Measurements from ENCODE around the gene THOC7.

THOC7 gene

DNA sequence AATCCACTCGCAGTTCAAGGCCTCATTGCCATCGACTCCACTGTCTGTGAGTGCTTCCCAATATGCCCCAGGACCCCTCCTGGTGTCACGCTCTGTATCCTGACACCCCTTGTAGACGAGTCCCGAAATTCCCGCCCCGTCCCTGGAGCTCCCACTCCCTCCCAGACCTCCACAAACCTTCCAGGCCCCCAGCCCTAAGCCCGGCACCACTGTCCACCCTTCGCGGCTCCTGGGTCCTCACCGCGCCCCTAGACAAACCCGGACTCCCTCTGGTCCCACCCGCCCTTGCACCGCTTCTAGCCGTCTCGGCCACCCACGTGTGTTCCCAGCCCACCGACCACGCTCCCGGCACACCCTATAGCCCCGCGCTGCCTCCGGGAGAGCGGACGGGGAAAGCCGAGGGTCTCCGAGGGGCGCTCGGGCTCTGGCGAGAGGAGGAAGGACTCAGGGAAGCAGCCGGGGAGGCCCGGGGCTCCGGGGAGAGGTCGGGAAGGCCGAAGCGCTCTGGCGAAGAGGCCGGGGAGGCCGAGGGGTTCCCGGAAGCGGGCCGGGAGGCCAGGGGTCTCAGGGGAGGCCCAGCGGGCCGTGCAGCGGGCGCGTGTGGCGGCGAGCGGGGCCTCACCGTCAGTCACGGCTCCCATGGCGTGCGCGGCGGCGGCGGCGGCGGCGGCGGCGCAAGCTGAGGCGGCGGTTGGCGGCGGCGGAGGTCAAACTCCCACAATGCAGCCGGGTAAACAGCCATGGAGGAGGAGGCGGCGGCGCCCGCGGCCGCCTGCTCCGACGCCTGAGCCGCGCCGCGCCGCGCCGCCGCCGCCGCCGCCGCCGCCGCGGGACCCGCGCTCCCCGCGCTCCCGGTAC lies at the start of gene THOC7, which contains the start of gene ATXN7:
TSS of gene THOC7 (minus strand) at position 656 of the 858 bp plus-strand sequence. CDS start at position 641, 15 bp downstream.
TSS of gene ATXN7 (plus strand) at position 718 of the 858 bp plus-strand sequence. CDS start 48,732 bp downstream, outside the sequence.
- peak; percentile 49 for DNase-seq (ENCODE audit: low spot score)

DNA sequence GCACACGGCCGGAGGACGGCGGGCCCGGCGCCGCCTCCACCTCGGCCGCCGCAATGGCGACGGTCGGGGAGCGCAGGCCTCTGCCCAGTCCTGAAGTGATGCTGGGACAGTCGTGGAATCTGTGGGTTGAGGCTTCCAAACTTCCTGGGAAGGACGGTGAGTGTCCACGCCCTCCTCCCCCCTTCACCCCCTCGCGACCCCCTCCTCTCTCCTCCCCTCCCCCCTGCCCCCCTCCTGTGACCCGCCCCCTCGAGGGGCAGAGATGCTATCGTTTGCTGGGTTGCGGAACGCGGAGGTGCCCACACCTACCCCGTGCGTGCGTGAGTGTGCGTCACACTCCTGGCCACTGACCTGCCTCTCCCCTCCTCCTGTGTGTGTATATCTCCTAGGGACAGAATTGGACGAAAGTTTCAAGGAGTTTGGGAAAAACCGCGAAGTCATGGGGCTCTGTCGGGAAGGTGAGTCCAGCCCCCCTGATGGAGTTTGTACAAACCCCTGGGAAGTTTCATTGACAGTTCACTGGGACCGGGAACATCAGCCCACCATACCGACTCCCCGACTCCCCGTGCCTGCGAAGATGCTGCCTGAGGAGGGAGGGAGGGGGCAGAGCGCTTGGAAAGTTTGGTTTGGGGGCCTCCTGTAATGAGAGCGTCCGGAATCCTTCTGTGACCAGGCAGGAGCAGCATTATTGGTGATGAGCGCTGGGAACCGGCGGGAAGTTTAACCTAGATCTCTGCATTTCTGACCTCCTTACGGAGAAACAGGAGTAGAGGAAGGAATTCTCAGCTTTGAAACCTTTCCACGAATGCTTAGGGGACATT lies 49.4 kb upstream of the THOC7 start:
- DNase-seq (ENCODE audit: low spot score): peak; percentile 38

DNA sequence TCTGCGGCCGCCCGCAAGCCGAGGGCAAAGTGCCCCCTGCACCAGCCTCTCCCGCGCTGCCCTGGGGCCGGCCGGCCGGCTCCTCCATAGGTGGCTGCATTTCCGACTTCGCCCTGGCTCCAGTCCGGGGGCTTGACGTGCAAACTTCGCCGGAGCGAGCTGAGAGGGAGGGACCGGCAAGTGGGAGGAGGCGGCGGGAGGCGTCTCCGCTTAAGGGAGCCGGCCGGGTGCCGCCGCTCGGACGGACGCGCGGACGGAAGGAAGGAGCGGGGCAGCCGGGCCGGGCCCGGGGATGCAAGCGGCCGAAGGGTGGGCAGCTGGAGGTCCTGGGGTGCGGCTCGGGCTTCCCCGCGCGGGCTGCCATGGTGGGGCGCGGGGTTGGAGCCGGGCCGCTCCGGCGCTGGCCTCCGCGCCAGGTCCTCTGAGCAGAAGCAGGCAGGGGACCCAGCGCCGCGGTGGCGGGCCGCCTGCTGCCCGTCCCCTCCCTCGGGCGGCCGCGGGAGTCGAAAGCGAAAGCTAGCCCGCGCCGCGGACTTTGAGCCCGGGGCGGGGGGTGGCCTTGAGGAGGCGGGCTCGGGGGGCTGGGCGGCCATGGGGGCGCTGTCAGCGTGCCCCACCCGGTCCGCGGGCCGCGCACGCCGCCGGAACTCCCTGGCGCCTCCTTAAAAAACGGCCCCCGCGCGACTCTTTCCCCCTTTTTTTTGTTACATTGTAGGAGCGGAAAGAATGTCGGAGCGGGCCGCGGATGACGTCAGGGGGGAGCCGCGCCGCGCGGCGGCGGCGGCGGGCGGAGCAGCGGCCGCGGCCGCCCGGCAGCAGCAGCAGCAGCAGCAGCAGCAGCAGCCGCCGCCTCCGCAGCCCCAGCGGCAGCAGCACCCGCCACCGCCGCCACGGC lies 48.5 kb upstream of the THOC7 start, which contains the start of gene SCAANT1:
TSS of gene SCAANT1 (minus strand) at position 511 of the 895 bp plus-strand sequence.
- DNase-seq (ENCODE audit: low spot score): peak; percentile 83

- no peak for DNase-seq (ENCODE audit: low spot score)
Measured at GRCh38 chr3:63911509-63911872, 47.9 kb upstream of the THOC7 start.

- no peak for DNase-seq (ENCODE audit: low spot score)
Measured at GRCh38 chr3:63910891-63911290, 47.3 kb upstream of the THOC7 start.

DNA sequence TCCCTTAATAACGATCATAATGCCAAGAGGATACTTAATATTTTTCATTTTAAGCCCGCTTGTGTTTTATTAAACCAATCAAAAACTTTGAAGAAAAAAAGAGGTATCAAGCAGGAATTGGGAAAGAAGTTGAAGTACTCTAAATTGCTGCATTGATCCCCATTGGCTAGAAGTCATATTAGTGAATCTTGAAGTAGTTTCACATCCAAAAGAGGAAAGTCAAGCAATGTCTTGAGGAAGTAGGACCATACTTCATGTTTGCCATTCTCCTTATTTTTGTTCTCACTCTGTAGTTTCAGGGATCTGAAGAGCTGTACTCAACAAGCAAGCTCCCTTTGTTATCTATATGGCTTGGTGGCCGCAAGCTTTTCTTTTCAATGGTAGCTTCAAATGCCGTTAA lies 46.4 kb upstream of the THOC7 start:
- no peak for DNase-seq (ENCODE audit: low spot score)

DNA sequence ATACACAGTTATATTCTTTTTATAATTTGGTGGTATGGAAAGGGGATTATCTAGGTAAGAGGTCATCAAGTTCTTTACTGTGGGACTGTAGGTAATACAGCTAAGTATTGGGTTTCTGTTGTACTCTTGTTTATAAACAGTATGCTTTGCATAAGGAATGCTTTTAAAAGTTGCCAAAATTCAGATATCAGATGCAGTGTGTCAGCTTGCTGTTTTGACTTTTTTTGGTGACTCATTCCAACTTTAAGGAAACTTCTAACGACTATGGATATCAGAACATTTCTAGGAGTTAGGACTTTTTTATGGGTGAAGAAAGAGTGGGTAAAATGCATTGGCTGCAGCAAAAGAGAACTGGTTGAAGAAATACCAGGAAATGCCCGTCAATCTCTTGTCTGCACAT lies 45.8 kb upstream of the THOC7 start:
- DNase-seq (ENCODE audit: low spot score): no peak

DNA sequence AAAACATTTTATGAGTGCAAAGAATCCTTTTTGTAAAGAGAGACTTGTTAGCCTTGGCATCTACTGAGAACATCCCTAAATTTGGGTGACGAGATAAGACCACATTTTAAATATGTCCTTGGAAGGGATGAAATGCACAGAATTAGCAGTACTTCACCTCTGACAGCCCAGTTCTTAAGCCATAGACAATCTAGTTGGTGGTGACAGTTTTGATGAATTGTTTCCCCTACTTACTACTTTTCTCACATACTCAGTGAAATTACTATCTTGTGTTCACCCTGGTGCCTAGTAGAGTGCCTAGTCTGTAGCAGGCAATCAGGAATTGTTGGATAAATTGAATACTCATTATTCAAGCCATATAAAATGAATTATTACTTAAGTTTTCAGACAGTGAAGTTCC lies 45.2 kb upstream of the THOC7 start:
- DNase-seq (ENCODE audit: low spot score): no peak

GRCh38 chr3:63908081-63908736 lies 44.6 kb upstream of the THOC7 start:
- DNase-seq (ENCODE audit: low spot score): no peak

DNA sequence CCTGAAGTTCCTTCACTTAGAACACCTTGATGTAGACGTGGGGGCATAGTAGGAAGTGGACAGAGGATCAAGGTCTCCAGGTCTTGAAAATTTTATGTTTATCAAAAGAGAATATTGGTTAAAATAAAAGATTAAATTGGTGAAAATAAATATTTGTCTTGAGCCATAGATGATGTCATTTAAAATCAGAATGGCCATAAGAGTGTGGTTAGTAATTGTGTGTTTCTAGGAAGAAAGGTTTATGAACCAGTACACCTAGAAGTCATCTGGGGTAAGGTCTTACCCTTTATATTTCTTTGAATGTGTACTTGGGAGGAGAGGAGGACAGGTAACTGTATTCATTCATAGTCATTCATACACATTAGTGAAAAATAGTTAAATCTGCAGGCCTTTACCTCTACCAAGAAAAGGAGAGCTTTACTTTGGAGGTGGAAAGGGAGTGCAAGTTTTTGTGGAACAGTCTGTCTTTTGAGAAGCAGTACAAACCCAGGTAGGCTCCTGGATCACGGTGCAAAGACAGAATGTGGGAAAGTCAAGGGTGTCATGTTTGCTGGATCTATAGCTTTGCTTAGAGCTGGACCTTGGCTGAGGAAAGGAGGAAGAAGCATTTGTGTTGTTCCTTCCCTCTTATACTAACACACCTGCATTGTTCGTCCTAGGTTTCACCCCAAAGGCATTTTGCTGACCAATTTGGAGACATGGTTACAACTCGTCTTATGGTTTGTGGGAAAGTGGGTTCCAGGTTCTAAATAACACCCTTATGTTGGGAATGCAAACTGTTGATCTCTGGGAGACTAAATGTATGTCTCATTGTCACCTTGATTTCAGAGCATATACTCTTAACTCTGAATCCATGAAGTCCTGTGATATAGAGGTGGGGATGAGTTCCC lies 42.4 kb upstream of the THOC7 start:
- DNase-seq (ENCODE audit: low spot score): no peak

GRCh38 chr3:63900459-63900858 lies 36.9 kb upstream of the THOC7 start:
- no peak for DNase-seq (ENCODE audit: low spot score)

DNA sequence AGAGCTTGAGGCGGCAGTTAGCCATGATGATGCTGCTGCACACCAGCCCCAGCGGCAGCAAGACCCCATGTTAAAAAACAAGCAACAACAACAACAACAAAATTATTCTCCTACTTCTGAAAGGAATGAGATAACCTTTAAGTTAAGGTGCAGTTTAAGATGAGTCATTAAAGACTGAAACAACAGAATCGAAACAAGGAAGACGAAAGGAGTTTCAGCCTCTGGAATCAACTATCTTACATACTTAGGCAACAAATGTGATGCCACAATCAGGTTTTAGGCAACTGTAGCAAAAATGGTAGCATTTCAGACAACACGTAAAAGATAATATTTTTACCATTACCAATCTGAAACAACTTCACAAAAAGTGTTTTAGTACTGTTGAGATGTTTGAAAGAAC lies 36.4 kb upstream of the THOC7 start:
- DNase-seq (ENCODE audit: low spot score): no peak

- no peak for DNase-seq (ENCODE audit: low spot score)
Measured at GRCh38 chr3:63896332-63897030, 32.9 kb upstream of the THOC7 start.

DNA sequence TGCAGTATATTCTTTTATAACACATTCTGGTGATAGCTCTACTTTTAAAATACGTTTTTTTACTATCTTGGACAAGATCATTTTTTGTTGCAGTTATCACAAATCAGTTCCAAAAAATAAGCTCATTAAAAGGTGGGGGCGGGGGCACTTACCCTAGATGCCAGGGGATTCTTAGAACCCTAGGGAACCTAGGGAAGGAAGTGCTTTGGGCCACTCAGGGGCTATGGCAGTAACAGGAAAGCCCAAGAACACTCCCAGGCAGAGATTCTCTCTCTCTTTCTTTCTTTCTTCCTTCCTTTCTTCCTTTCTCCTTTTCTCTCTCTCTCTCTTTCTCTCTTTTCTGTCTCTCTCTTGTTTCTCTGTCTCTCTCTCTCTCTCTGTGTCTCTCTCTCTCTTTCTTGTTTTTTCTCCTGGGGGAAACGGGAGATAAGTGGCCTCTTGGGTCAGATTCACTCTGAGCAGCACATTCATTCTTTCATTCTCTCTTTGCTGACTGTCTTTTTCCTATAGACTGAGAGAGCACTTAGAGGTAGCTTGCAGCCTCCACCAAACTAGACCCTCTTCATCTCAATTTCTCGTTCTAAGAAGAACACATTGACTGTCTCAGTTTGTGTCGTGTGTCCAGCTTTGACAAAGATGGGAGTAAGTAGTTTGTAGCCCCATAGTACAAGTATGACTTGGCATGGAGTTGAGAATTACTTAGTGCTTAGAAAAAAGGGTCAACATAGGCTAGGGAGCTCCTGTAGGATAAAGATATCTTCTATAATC lies 32.0 kb upstream of the THOC7 start:
- no peak for DNase-seq (ENCODE audit: low spot score)

DNA sequence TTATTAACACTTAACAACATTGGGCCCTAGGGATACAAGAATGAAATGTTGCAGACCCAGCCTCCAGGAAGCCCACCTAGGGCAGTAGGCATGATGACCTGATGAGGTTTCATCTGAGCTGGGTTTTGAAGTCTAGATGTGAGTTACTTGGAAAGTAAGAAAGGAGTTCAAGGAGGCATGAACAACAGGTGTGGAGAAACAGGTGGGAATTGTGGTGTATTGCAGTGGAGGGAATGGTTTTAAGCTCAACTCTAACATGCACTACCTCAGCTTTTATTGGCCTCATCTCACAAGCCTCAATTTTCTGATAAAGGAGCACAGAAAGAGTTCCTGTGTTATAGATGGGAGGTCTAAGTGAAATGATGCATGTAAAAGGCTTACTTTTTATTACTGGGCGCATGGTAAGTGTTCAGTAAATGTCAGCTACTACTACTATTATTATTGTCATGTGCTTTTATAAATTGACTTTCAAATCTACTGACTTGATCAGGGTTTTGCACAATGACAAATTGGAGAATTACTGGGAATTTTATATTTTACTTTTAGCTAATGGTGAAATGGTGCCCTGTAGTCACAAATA lies 29.3 kb upstream of the THOC7 start:
- no peak for DNase-seq (ENCODE audit: low spot score)

DNA sequence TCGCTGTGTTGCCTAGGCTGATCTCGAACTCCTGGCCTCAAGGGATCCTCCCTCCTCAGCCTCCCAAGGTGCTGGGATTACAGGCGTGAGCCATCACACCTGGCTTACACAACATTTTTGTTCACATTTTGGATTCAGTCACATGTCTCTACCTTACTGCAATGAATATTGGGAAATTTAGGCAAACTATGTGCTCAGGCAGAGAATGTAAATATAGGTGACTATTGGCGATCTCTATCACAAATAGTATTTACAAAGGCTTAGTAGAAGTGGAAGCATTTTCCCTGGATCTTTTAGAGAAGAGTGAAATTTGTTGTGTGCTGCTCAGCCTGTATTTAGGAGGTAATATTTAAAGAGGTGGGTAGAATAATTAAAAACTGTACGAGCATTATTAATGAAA lies 27.9 kb upstream of the THOC7 start:
- DNase-seq (ENCODE audit: low spot score): no peak

- no peak for DNase-seq (ENCODE audit: low spot score)
Measured at GRCh38 chr3:63886858-63887257, 23.3 kb upstream of the THOC7 start.

- no peak for DNase-seq (ENCODE audit: low spot score)
Measured at GRCh38 chr3:63880653-63881052, 17.0 kb upstream of the THOC7 start.
